Hematopoietic multipotent progenitor cell (in vitro differentiated cells): Measurements from ENCODE around the gene KRTAP5-1. TPM values are rescaled to one million over a fixed set of nuclear protein-coding genes. Genes with fewer than 3 reads are reported as not detected.
A peak's percentile ranks its signal among the peaks of the same experiment; 100 is the strongest.
"Not testable (repeated sequence)": the region's sequence is repeated elsewhere in the genome, so short reads cannot be mapped to it uniquely, and the experiment has no call there.

ENCODE experiments used
- DNase-seq, 3 donors: peaks; one replicate each; pipeline ENCODE4 v3.0.0-alpha.2; 2011 to 2015; ENCODE audit warnings: low read depth in 2 of 3, low spot score in 2 of 3
- total RNA-seq: library from RNA; depleted of rRNA; stranded (reverse); fragments of >200 nt; gene quantifications from one replicate; pipeline ENCODE4 v1.2.3, GENCODE V29; 2012

KRTAP5-1 gene
- total RNA-seq, result not detected

- DNase-seq, result peak in 1 of 3 donors; percentile 51
These were observed at the start of gene KRTAP5-1 for GRCh38 chr11:1584661-1585370. TSS of gene KRTAP5-1 (minus strand) at chr11:1585283. CDS start at chr11:1585249, 34 bp downstream.

- DNase-seq, result no peak
These were observed 48.8 kb upstream of the KRTAP5-1 start for GRCh38 chr11:1633864-1634263.

- DNase-seq, result no peak
These were observed 47.1 kb upstream of the KRTAP5-1 start for GRCh38 chr11:1632053-1632714.

- DNase-seq, result no peak
These were observed 46.0 kb upstream of the KRTAP5-1 start for GRCh38 chr11:1631066-1631568.

- no peak for DNase-seq
These were observed 45.2 kb upstream of the KRTAP5-1 start for GRCh38 chr11:1630271-1630670.

GRCh38 chr11:1629326-1630185 lies 44.5 kb upstream of the KRTAP5-1 start, which contains the start of gene KRTAP5-5:
TSS of gene KRTAP5-5 (plus strand) at chr11:1629775. CDS start at chr11:1629841, 66 bp downstream.
- DNase-seq, result no peak

- DNase-seq, result peak; percentile 38 to 74 (median 59)
These were observed 43.6 kb upstream of the KRTAP5-1 start for GRCh38 chr11:1628506-1629325.

- DNase-seq, result no peak
These were observed 40.5 kb upstream of the KRTAP5-1 start for GRCh38 chr11:1625541-1625940.

GRCh38 chr11:1624621-1625020 lies 39.5 kb upstream of the KRTAP5-1 start:
- no peak for DNase-seq

- DNase-seq, result no peak
These were observed 38.6 kb upstream of the KRTAP5-1 start for GRCh38 chr11:1623716-1624115.

GRCh38 chr11:1622086-1622485 lies 37.0 kb upstream of the KRTAP5-1 start, which contains the start of gene KRTAP5-4:
TSS of gene KRTAP5-4 (minus strand) at chr11:1622138. CDS start at chr11:1622093, 45 bp downstream.
- DNase-seq, result no peak

- DNase-seq, result no peak
These were observed 34.4 kb upstream of the KRTAP5-1 start for GRCh38 chr11:1619449-1619848.

GRCh38 chr11:1618231-1618630 lies 33.1 kb upstream of the KRTAP5-1 start:
- no peak for DNase-seq

- no peak for DNase-seq
These were observed 23.3 kb upstream of the KRTAP5-1 start, which contains the start of gene KRTAP5-3 for GRCh38 chr11:1608363-1608762. TSS of gene KRTAP5-3 (minus strand) at chr11:1608463. CDS start at chr11:1608385, 78 bp downstream.

GRCh38 chr11:1607901-1608300 lies 22.8 kb upstream of the KRTAP5-1 start:
- DNase-seq, result not testable (repeated sequence)

GRCh38 chr11:1607156-1607845 lies 22.2 kb upstream of the KRTAP5-1 start:
- not testable (repeated sequence) for DNase-seq

- DNase-seq, result not testable (repeated sequence)
These were observed 20.8 kb upstream of the KRTAP5-1 start for GRCh38 chr11:1605923-1606322.

GRCh38 chr11:1604711-1605110 lies 19.6 kb upstream of the KRTAP5-1 start:
- no peak for DNase-seq

GRCh38 chr11:1604181-1604580 lies 19.1 kb upstream of the KRTAP5-1 start:
- DNase-seq, result no peak
